ENCODE data around the gene ARHGAP44.

Gene ARHGAP44

DNA sequence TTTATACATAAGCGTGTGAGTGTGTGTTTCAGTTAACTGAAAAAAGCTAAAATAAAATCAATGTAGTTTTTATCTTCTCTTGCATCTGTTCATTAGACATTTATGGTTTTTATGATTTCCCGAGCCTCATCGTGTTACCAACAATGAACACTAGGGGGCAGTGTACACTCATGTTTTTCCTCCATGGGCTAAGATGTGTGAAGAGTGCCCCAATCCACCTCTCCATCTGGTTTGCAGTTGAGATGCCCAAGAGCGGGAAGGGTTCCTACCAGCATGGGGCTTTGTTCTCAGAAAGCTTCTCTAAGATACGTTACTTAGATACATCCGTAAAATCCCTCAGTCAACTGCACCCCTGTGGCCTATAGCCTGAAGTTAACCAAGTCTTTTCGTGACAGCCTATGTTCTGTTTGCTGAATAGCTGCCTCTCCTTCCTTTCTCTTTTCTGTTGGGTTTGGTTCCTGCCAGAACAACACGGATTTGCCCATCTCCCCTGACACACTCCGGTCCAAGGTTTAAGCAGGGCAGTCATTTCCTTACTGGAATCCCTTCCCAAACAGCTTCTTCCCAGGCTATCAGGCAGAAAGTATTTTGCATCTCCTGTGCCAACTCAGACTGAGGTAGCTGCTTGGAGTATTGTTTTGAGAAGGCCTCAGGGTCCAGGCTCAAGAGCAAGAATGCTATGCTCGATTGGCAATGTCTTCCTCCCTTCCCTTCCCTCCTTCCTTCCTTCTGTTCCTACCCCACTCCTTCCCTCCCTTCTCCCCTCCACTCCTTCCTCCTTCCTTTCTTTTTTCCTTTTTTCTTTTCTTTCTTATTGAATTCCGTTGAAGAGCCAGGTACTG lies 241.4 kb downstream of the ARHGAP44 start:
- peak; percentile 27 to 71 for DNase-seq

DNA sequence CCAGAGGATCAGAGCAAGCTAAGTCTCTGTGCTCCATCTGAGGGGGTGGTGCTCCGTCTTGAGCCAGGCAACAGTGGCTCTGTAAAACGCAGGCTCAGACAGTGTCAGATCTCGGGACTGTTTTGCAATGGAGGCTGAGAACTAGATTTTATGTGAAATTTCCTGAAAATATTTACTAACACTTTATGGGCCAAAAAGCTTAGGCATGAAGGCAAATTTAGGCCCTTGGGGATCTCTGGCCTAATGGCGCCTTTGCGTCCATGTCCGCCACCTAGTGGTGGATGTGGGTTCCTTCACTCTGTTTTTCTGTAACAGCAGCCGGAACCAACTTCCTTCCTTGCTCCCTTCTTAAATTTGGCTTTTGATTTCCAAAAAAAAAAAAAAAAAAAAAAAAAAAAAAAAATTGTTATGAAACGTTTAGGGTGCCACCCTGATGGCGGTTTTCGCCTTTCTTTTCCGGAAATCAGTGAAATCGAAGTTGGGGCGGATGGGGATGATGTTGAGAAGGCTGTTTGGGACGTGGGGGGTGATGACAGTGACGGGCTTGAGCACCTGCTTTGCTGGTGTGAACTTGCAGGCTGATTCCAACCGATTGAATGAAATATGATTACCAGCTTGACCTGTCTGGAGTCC lies 242.5 kb downstream of the ARHGAP44 start:
- peak; percentile 44 to 65 for DNase-seq

DNA sequence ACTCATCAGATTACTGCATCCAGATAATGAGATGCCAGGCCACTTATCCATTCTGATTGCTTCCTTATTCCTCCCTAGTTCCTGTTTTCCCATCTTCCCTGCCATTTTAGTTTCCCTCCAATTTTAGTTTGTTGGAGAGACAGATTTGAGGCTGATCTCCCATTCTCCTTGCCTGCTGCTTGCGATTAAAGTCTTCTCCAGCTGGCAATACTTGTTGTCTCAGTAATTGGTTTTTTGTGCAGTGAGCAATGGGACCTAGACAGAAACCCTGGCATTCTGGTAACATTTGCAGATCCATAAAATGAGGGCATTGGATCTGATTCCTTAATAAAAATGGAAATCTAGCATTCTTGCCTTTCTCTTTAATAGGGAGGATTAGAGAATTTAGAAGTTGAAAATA lies 246.1 kb downstream of the ARHGAP44 start:
- no peak for DNase-seq

DNA sequence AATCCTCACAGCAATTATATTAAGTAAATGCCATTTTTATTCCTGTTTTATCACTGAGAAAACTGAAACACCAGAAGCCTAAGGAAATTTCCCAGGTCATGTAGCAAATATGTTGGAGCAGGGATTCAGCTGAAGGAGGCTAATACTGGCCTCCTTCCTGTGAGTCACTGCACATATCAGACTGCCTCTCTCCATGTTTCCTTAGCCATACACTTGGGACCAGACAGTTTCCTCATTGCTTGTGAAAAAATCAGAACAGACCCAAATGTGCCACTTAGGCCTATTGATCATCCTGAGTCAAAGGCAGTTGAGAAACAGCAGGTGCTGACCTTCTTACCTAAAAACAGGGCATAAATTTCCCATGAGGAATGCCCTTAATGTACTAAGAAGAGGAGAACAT lies 247.5 kb downstream of the ARHGAP44 start:
- no peak for DNase-seq

DNA sequence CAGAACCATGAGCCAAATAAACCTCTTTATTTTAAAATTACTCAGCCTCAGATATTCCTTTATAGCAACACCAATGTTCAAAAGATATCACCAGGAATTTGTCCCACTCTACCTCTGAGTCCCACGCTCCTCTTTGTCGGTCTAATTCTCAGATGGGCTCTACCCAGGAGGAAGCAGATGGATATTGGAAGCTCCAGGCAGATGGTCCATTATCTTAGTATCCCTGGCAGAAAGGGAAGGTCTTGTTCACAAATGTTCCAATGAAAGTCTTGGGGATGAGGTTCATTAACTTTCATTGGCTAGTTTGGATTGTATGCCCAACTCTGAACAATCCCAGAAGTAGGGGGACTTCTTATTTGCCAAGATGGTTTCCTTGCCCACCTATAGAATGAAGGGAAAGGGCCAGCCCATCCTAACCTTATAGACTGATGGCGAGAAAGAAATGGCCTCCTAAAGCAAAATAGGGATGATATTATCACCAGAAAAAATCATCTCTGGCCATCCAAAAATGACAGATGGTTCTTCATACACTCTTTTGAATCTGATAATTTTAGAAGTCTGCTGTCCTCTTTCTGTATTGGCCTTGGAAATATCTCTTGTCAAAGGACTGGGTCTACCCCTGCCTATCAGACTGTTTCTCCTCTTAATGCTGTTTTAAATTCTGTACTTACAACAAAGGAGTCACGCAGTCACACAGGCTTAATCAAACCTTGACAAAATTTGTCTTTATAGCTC lies 249.8 kb downstream of the ARHGAP44 start:
- DNase-seq: no peak
